Activated CD8-positive, alpha-beta T cell treated with anti-CD3 and anti-CD28 coated beads for 36 hours (primary cell): ENCODE results near the gene SIVA1. TPM values are rescaled to one million over a fixed set of nuclear protein-coding genes. Genes with fewer than 3 reads are reported as not detected.

Source experiments
- ATAC-seq: fragments of 200-7000 bp; cut with Tn5 transposase; one replicate; pipeline ENCODE4 v1.10.0; 2021; ENCODE audit warnings: mild to moderate bottlenecking, moderate library complexity
- CTCF ChIA-PET: fragments of 350-600 bp; sonication (Branson Sonifier 250); formaldehyde crosslinking; loops from one replicate; lab custom pipeline; 2021; ENCODE audit warnings: antibody characterized with exemption; lab: Charles Lee
- POLR2A ChIA-PET: fragments of 350-600 bp; sonication (Branson Sonifier 250); formaldehyde crosslinking; loops from one replicate; lab custom pipeline; 2021; ENCODE audit warnings: antibody characterized with exemption; lab: Charles Lee
- DNase-seq: peaks from one replicate; pipeline ENCODE4 v3.0.0-alpha.2; 2020
- H3K27ac Mint-ChIP-seq: one replicate; pipeline ENCODE4 v1.8.0; 2021; ENCODE audit warnings: mild to moderate bottlenecking, mixed read lengths
- H3K27me3 Mint-ChIP-seq: one replicate; pipeline ENCODE4 v1.8.0; 2021; ENCODE audit warnings: mixed read lengths
- H3K36me3 Mint-ChIP-seq: one replicate; pipeline ENCODE4 v1.8.0; 2021; ENCODE audit warnings: low read depth, mixed read lengths
- H3K4me1 Mint-ChIP-seq: one replicate; pipeline ENCODE4 v1.8.0; 2021; ENCODE audit warnings: low read depth, mixed read lengths
- H3K4me3 Mint-ChIP-seq: one replicate; pipeline ENCODE4 v1.8.0; 2021; ENCODE audit warnings: mild to moderate bottlenecking, moderate library complexity, mixed read lengths
- H3K9me3 Mint-ChIP-seq: one replicate; pipeline ENCODE4 v1.8.0; 2021; ENCODE audit warnings: mixed read lengths
- CTCF ChIP-seq: fragments of 200-600 bp; IDR thresholded peaks from one replicate; pipeline ENCODE4 v1.8.0; 2022; ENCODE audit warnings: antibody characterized with exemption, mild to moderate bottlenecking
- intact Hi-C: fragments of 100-400 bp; cut with micrococcal nuclease; formaldehyde crosslinking; loops from one replicate; pipeline ENCODE4 v1.10.0; 2022
- total RNA-seq, 2 experiments: library from RNA; stranded (reverse); gene quantifications; one replicate each; pipeline ENCODE4 v1.2.3, GENCODE V29; 2021

The SIVA1 gene
- total RNA-seq, 2 experiments from 2014 or later, result 115 to 125 TPM

GRCh38 chr14:104787736-104788135, 34.8 kb downstream of the SIVA1 start:
- no peaks in the 10 kb centered on the region for H3K9me3 Mint-ChIP-seq
- H3K4me3 Mint-ChIP-seq, result no peak overlapping the region
- CTCF ChIA-PET, result interaction anchor here (1.5 kb wide), 1 partner anchor 35 kb away, joined by 3 read pairs; the partner anchor contains the start of gene SIVA1
- TF ChIP-seq CTCF, result no peak
- H3K27me3 Mint-ChIP-seq, result no peaks in the 10 kb centered on the region
- DNase-seq (no peak), ATAC-seq (no peak)
- intact Hi-C loops, result no loop called here
- peaks cover 21% of the 10 kb centered on the region for H3K4me1 Mint-ChIP-seq
- no peak overlapping the region for H3K27ac Mint-ChIP-seq
- no peaks in the 10 kb centered on the region for H3K36me3 Mint-ChIP-seq
- POLR2A ChIA-PET, result no interaction called here

GRCh38 chr14:104788161-104788818, 35.3 kb downstream of the SIVA1 start:
- TF ChIP-seq CTCF, result no peak
- CTCF ChIA-PET, result interaction anchor here (1.0 to 1.6 kb wide), 3 partner anchors 36 to 38 kb away, joined by 3 to 4 read pairs (median 3); partner anchors contain the start of gene SIVA1
- intact Hi-C loops, result no loop called here
- POLR2A ChIA-PET, result interaction anchor here (1.4 kb wide), 1 partner anchor 13 kb away, joined by 3 read pairs; the partner anchor contains the start of gene ZBTB42
- no peak for DNase-seq
- no peak for ATAC-seq
- peaks cover 25% of the 10 kb centered on the region for H3K4me1 Mint-ChIP-seq
- H3K4me3 Mint-ChIP-seq, result no peak overlapping the region
- no peaks in the 10 kb centered on the region for H3K27me3 Mint-ChIP-seq
- no peaks in the 10 kb centered on the region for H3K36me3 Mint-ChIP-seq
- H3K27ac Mint-ChIP-seq, result no peak overlapping the region
- H3K9me3 Mint-ChIP-seq, result no peaks in the 10 kb centered on the region

DNA sequence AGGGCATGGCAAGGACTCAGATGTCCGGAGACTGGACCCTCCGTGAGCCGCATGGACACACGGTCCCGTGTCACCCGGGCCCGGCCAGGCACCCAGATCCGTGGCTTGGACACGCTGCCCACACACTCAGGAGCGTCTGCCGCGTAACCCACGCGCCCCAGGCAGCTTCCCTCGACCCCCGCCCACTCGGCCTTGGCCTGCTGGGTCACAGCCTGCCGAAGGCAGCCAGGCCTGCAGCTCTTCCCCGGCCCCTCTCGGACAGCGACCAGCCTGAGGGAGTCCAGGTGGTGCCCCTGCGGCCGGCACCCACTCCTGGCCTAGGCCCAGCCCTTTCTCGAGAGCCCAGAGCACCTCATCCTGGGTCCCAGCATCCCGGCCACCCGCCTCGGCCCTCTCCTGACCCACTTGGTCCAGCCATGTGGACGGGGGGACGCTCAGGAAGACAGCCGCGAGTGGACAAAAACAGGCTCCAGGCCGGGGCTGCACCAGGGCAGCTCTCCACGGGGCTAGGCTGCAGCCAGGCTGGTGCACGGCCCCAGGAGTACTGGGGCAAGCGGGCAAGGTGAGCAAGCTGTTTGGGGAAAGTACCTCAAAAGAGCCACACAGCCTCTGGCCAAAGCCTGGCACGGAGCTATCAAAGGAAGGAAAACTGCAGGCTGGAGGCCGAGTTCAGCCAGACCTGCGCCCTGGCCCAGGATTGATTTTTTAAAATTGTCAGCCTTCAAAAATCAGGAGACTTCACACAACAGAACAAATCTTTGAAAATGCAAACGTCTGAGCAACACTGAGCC, 36.1 kb downstream of the SIVA1 start:
- DNase-seq (no peak), ATAC-seq (no peak)
- TF ChIP-seq CTCF, result no peak
- Mint-ChIP-seq H3K36me3 (no peaks in the 10 kb centered on the region), H3K4me3 (no peak overlapping the region), H3K9me3 (no peaks in the 10 kb centered on the region), H3K27ac (no peak overlapping the region), H3K27me3 (no peaks in the 10 kb centered on the region), H3K4me1 (peaks cover 33% of the 10 kb centered on the region)
- intact Hi-C loops, result no loop called here
- POLR2A ChIA-PET, result interaction anchor here (1.4 kb wide), 1 partner anchor 12 kb away, joined by 3 read pairs; the partner anchor contains the start of gene ZBTB42
- CTCF ChIA-PET, result interaction anchor here (1.0 to 2.8 kb wide), 3 partner anchors 20 to 37 kb away, joined by 3 to 13 read pairs (median 4); partner anchors contain the start of gene SIVA1

DNA sequence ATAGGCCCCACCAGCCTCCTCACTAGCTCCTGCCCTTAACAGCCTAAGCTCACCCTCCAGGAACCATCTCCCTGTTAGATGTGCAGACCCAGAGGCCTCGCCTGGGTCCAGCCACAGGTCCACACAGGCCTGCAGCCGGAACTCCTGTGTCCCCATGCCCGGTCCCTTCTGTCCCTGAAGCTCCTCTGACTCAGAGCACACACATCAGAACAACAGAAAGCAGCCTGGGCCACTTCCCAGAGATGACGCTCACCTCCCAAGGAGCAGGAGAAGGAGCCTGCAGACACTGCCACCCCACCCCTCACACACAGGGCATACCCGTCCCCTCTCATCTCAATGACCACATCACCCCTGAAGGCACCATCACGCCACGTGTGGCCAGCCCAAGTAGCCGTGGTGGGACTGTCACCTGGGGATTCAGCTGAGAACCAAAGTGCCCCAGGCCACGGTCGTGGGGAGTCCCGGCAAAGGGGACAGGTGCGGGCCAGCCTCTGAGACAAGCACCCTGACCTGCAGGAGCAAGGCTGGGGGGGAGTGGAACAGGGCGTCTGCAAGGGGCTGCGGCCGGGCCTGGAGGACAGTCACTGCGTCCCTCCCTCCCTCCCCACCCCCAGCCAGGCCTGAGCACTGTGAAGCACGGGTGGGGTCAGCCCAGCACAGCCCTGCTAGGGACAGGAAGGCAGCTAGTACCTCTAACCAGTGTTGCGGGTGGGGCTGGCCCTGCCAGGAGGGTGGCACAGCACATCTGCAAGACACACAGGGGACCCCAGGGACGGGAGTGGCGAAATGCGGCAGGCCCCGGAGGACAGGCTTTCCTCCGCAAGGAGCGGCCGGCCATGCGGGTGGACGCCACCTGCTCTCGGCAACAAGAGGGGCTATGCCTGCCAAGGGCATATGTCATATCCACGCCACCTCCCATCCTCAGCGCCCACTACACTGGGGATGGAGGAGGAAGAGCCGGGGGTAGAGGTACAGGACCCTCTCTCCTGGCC, 37.1 kb downstream of the SIVA1 start:
- CTCF ChIA-PET, result interaction anchor here (1.5 to 2.8 kb wide), 3 partner anchors 21 to 38 kb away, joined by 4 to 13 read pairs (median 5); partner anchors contain the start of gene SIVA1

More for the DNA sequence above, 37.1 kb downstream of the SIVA1 start:
- intact Hi-C loops, result no loop called here
- no peak for TF ChIP-seq CTCF
- no peak overlapping the region for H3K4me3 Mint-ChIP-seq
- H3K27me3 Mint-ChIP-seq, result no peaks in the 10 kb centered on the region
- no peak for ATAC-seq
- no peaks in the 10 kb centered on the region for H3K36me3 Mint-ChIP-seq
- H3K9me3 Mint-ChIP-seq, result no peaks in the 10 kb centered on the region
- POLR2A ChIA-PET, result interaction anchor here (1.4 kb wide), 1 partner anchor 11 kb away, joined by 3 read pairs; the partner anchor contains the start of gene ZBTB42
- peaks cover 35% of the 10 kb centered on the region for H3K4me1 Mint-ChIP-seq
- DNase-seq, result no peak
- H3K27ac Mint-ChIP-seq, result no peak overlapping the region
